IMR-90 (cell line): ENCODE results near the gene LGMN. TPM values are rescaled to one million over a fixed set of nuclear protein-coding genes. Genes with fewer than 3 reads are reported as not detected.

Experiments used
- ATAC-seq: fragments of 200-7000 bp; cut with Tn5 transposase; 2 replicates; pipeline ENCODE4 v1.9.1; 2020; ENCODE audit warnings: low read depth, mild to moderate bottlenecking, moderate library complexity
- BruUV-seq: library from RNA; stranded (reverse); fragments of 400-500 nt; replicated peaks from 2 replicates; lab custom pipeline; 2021; lab: Mats Ljungman, UMichigan
- CTCF ChIA-PET: fragments of 300-600 bp; formaldehyde crosslinking; extraction: SDS; loops from one replicate; lab custom pipeline; 2021; ENCODE audit warnings: antibody characterized with exemption; lab: Yijun Ruan, JAX
- POLR2A ChIA-PET: fragments of 300-600 bp; sonication (Branson Sonifier 250); formaldehyde crosslinking; loops from one replicate; lab custom pipeline; 2022; ENCODE audit warnings: antibody characterized with exemption; ENCODE audit not compliant: unreplicated experiment; lab: Charles Lee
- DNase-seq: peaks from one replicate; pipeline ENCODE4 v3.0.0; 2013
- H2AFZ ChIP-seq: replicated peaks from 2 replicates; pipeline ENCODE3; 2013; ENCODE audit warnings: low read length, mild to moderate bottlenecking; ENCODE audit not compliant: poor library complexity
- H2AK5ac ChIP-seq: 2 replicates; pipeline ENCODE4 v1.6.1; 2013; ENCODE audit warnings: low read depth, low read length, inconsistent platforms
- H2AK9ac ChIP-seq: replicated peaks from 2 replicates; pipeline ENCODE3; 2013; ENCODE audit warnings: mild to moderate bottlenecking, low read depth, low read length, moderate library complexity; ENCODE audit not compliant: poor library complexity
- H2BK120ac ChIP-seq: 2 replicates; pipeline ENCODE4 v1.6.1; 2013; ENCODE audit warnings: low read depth, low read length, inconsistent platforms
- H2BK15ac ChIP-seq: 3 replicates; pipeline ENCODE4 v1.6.1; 2013; ENCODE audit warnings: low read depth, low read length, inconsistent platforms
- H2BK20ac ChIP-seq: 2 replicates; pipeline ENCODE4 v1.6.1; 2013; ENCODE audit warnings: low read depth, mild to moderate bottlenecking, inconsistent platforms, low read length, moderate library complexity
- H2BK5ac ChIP-seq: 2 replicates; pipeline ENCODE4 v1.6.1; 2013; ENCODE audit warnings: mild to moderate bottlenecking, low read depth, low read length, inconsistent platforms; ENCODE audit not compliant: poor library complexity, severe bottlenecking
- H3K14ac ChIP-seq: replicated peaks from 2 replicates; pipeline ENCODE4 v1.6.1; 2013; ENCODE audit warnings: low read depth, low read length, inconsistent platforms
- H3K18ac ChIP-seq: 2 replicates; pipeline ENCODE4 v1.6.1; 2013; ENCODE audit warnings: low read depth, low read length, control low read depth
- H3K23ac ChIP-seq: 2 replicates; pipeline ENCODE4 v1.6.1; 2013; ENCODE audit warnings: low read depth, low read length, inconsistent platforms
- H3K27ac ChIP-seq: 2 replicates; pipeline ENCODE4 v1.5.1; 2013; ENCODE audit warnings: mild to moderate bottlenecking, control low read depth, low read length; ENCODE audit not compliant: insufficient read depth
- H3K27me3 ChIP-seq: 2 replicates; pipeline ENCODE4 v1.6.1; 2013; ENCODE audit warnings: low read length; ENCODE audit not compliant: control insufficient read depth, insufficient read depth
- H3K36me3 ChIP-seq: 2 replicates; pipeline ENCODE4 v1.6.1; 2013; ENCODE audit warnings: low read length, mixed read lengths; ENCODE audit not compliant: control insufficient read depth, insufficient read depth
- H3K4ac ChIP-seq: 2 replicates; pipeline ENCODE4 v1.6.1; 2013; ENCODE audit warnings: low read depth, low read length, inconsistent platforms
- H3K4me1 ChIP-seq: 2 replicates; pipeline ENCODE4 v1.6.1; 2013; ENCODE audit warnings: low read length, mixed read lengths; ENCODE audit not compliant: control insufficient read depth, insufficient read depth
- H3K4me2 ChIP-seq: 2 replicates; pipeline ENCODE4 v1.6.1; 2013; ENCODE audit warnings: low read depth, mild to moderate bottlenecking, control low read depth, low read length, moderate library complexity
- H3K4me3 ChIP-seq: 2 replicates; pipeline ENCODE4 v1.5.1; 2013; ENCODE audit warnings: low read depth, mild to moderate bottlenecking, control low read depth, low read length, moderate library complexity; ENCODE audit not compliant: insufficient read depth
- H3K56ac ChIP-seq: 2 replicates; pipeline ENCODE4 v1.6.1; 2013; ENCODE audit warnings: low read length, inconsistent platforms; ENCODE audit not compliant: insufficient read depth; ENCODE audit errors: extremely low read depth
- H3K79me1 ChIP-seq, 2 experiments: 2 replicates each; pipeline ENCODE4 v1.6.1; 2013; ENCODE audit warnings: low read length in 2 of 2, inconsistent platforms in 1 of 2, low read depth in 1 of 2
- H3K9ac ChIP-seq: 2 replicates; pipeline ENCODE4 v1.6.1; 2013; ENCODE audit warnings: low read depth, low read length, control low read depth
- H3K9me1 ChIP-seq: 2 replicates; pipeline ENCODE4 v1.6.1; 2013; ENCODE audit warnings: low read length, inconsistent platforms; ENCODE audit not compliant: insufficient read depth
- H3K9me3 ChIP-seq: 2 replicates; pipeline ENCODE4 v1.6.1; 2013; ENCODE audit warnings: low read length; ENCODE audit not compliant: control insufficient read depth, insufficient read depth
- H4K20me1 ChIP-seq: 2 replicates; pipeline ENCODE4 v1.6.1; 2013; ENCODE audit warnings: low read length, inconsistent platforms; ENCODE audit not compliant: insufficient read depth
- H4K5ac ChIP-seq: 2 replicates; pipeline ENCODE4 v1.6.1; 2013; ENCODE audit warnings: mild to moderate bottlenecking, low read depth, low read length, control low read depth
- H4K8ac ChIP-seq, 2 experiments: 2 replicates each; pipeline ENCODE4 v1.6.1; 2013; ENCODE audit warnings: low read depth in 2 of 2, low read length in 2 of 2, control low read depth in 1 of 2, inconsistent platforms in 1 of 2
- H4K91ac ChIP-seq: 2 replicates; pipeline ENCODE4 v1.6.1; 2013; ENCODE audit warnings: low read depth, low read length, inconsistent platforms; ENCODE audit not compliant: insufficient read depth
- CHD1 ChIP-seq: IDR thresholded peaks from 2 replicates; pipeline ENCODE4 v1.6.1; 2012; ENCODE audit warnings: low read depth, low read length, improper control_type of control experiment
- CTCF ChIP-seq: conservative IDR thresholded peaks from 2 replicates; pipeline ENCODE4 v1.5.1; 2012; ENCODE audit warnings: mild to moderate bottlenecking, low read depth, low read length, improper control_type of control experiment
- ELK1 ChIP-seq: fragments of 150-350 bp; IDR thresholded peaks from 2 replicates; pipeline ENCODE4 v1.6.1; 2016; ENCODE audit warnings: low read depth, mild to moderate bottlenecking, low read length, moderate library complexity, borderline replicate concordance
- FOS ChIP-seq: fragments of 150-350 bp; IDR thresholded peaks from 2 replicates; pipeline ENCODE4 v1.6.1; 2016; ENCODE audit warnings: low read depth, low read length
- MAFK ChIP-seq: IDR thresholded peaks from 2 replicates; pipeline ENCODE4 v1.6.1; 2012; ENCODE audit warnings: low read depth, low read length, improper control_type of control experiment
- MAZ ChIP-seq: IDR thresholded peaks from 2 replicates; pipeline ENCODE4 v1.6.1; 2012; ENCODE audit warnings: low read depth, mild to moderate bottlenecking, low read length, improper control_type of control experiment, moderate library complexity, borderline replicate concordance
- MXI1 ChIP-seq: IDR thresholded peaks from 2 replicates; pipeline ENCODE4 v1.6.1; 2012; ENCODE audit warnings: low read depth, mild to moderate bottlenecking, low read length, moderate library complexity, borderline replicate concordance
- POLR2A ChIP-seq: IDR thresholded peaks from 2 replicates; pipeline ENCODE4 v1.6.1; 2012; ENCODE audit warnings: mild to moderate bottlenecking, low read depth, low read length
- RAD21 ChIP-seq: IDR thresholded peaks from 2 replicates; pipeline ENCODE4 v1.6.1; 2012; ENCODE audit warnings: low read length, improper control_type of control experiment
- RCOR1 ChIP-seq: IDR thresholded peaks from 2 replicates; pipeline ENCODE4 v1.6.1; 2012; ENCODE audit warnings: mild to moderate bottlenecking, low read length, improper control_type of control experiment; ENCODE audit not compliant: insufficient replicate concordance
- SMC3 ChIP-seq: fragments of 150-350 bp; IDR thresholded peaks from 2 replicates; pipeline ENCODE4 v1.6.1; 2016; ENCODE audit warnings: low read depth, mild to moderate bottlenecking, antibody characterized with exemption, low read length, moderate library complexity
- USF2 ChIP-seq: fragments of 150-350 bp; IDR thresholded peaks from 2 replicates; pipeline ENCODE4 v1.6.1; 2017; ENCODE audit warnings: mild to moderate bottlenecking, antibody characterized with exemption, low read length, low read depth
- WGBS, 2 experiments: methylation state at CpG; one replicate each; pipeline versions ENCODE4 v1.1.5 to v1.1.7; 2013; ENCODE audit warnings: missing lambda C conversion rate in 2 of 2; ENCODE audit not compliant: insufficient read length in 1 of 2; ENCODE audit errors: extremely low coverage in 2 of 2; 5-methylcytosine and 5-hydroxymethylcytosine counted together
- dilution Hi-C: fragments of 300-500 bp; cut with HindIII; formaldehyde crosslinking; loops from one replicate; pipeline ENCODE4 v1.14.3; 2018; ENCODE audit warnings: low sequenced_read_pairs; ENCODE audit not compliant: unreplicated experiment
- in situ Hi-C: fragments of 300-500 bp; cut with MboI; formaldehyde crosslinking; loops from 3 replicates; pipeline ENCODE4 v1.14.3; 2019; ENCODE audit warnings: low sequenced_read_pairs, inconsistent platforms, mixed read lengths
- intact Hi-C: fragments of 100-400 bp; cut with micrococcal nuclease; formaldehyde crosslinking; loops from 2 replicates; pipeline ENCODE4 v1.10.0; 2022
- polyA plus RNA-seq, 3 experiments: library from polyadenylated mRNA; depleted of rRNA; stranded (reverse); fragments of >200 nt; gene quantifications; 2 replicates each; pipeline ENCODE4 v1.2.3, GENCODE V29; 2012; ENCODE audit warnings: low replicate concordance in 1 of 3
- total RNA-seq: library from RNA; depleted of rRNA; stranded (reverse); fragments of >200 nt; gene quantifications from 2 replicates; pipeline ENCODE4 v1.2.3, GENCODE V29; 2012

The LGMN gene
- total and polyA plus RNA-seq, 2 of the 4 experiments (the other 2 are of a cell fraction) = 19.2 to 39.3 TPM

GRCh38 chr14:92680781-92681650, 67.4 kb downstream of the LGMN start:
- Histone ChIP-seq H3K14ac (no peak overlapping the region), H3K36me3 (peaks cover 45% of the 10 kb centered on the region), H2BK120ac (peak overlapping the region; percentile 16), H4K5ac (peak overlapping the region; percentile 50; the same call in 1 of the 2 replicates), H2BK5ac (no peak overlapping the region), H3K9me3 (0 out of 2 replicates have a peak, but pooled peaks cover 2% of the 10 kb centered on the region), H3K4me1 (no peaks in the 10 kb centered on the region), H2AK9ac (peak overlapping the region; percentile 84), H2BK15ac (no peak overlapping the region; the same call in 2 of the 3 replicates), H3K18ac (no peak overlapping the region), H2AK5ac (peak overlapping the region; percentile 67), H3K9me1 (no peaks in the 10 kb centered on the region; the same call in 1 of the 2 replicates), H3K23ac (no peak overlapping the region), H3K27ac (no peak overlapping the region), H3K4me2 (no peak overlapping the region), H3K4me3 (no peak overlapping the region), H4K91ac (peak overlapping the region; percentile 24; the same call in 1 of the 2 replicates), H2AFZ (peak overlapping the region; percentile 80), H3K56ac (no peak overlapping the region), H3K79me1 (peaks cover 0 to 10% of the 10 kb centered on the region in 2 experiments; a peak in 1 of 4 replicates), H3K27me3 (no peaks in the 10 kb centered on the region), H4K8ac (peak overlapping the region in 1 of 2 experiments; percentile 68; a peak in 1 of 4 replicates), H4K20me1 (0 out of 2 replicates have a peak, but pooled peaks cover 4% of the 10 kb centered on the region), H3K4ac (peak overlapping the region; percentile 56; the same call in 1 of the 2 replicates), H2BK20ac (peak overlapping the region; percentile 9; the same call in 1 of the 2 replicates), H3K9ac (peak overlapping the region; percentile 27; the same call in 1 of the 2 replicates)
- ATAC-seq = peak; percentile 95
- BruUV-seq = no TSS peak
- ChIA-PET CTCF (interaction anchor here (0.7 to 1.3 kb wide), 5 partner anchors 9 to 549 kb away, joined by 3 to 4 read pairs (median 3); no protein-coding TSS in a partner anchor), POLR2A (no interaction called here)
- in situ Hi-C loops = loop anchor here (10.0 kb wide), 1 partner anchor 556 kb away; the partner anchor contains the start of genes CPSF2 and NDUFB1
- dilution Hi-C loops = no loop called here
- DNase-seq = peak; percentile 71
- 19% methylated on average over 6 of the region's 13 CpGs; no CpG with 5 or more reads in 1 of the 2 experiments for WGBS, 2 experiments
- intact Hi-C loops = loop anchor here (1.0 to 5.0 kb wide), 5 partner anchors 79 to 546 kb away; partner anchors contain the start of gene RIN3
- TF ChIP-seq POLR2A (0 out of 2 replicates have a peak, but pooled peaks have one; percentile 34), MAFK (no peak), SMC3 (peak; percentile 88), ELK1 (no peak), FOS (no peak), RAD21 (peak; percentile 95), RCOR1 (no peak), MAZ (0 out of 2 replicates have a peak, but pooled peaks have one; percentile 41), USF2 (no peak), CTCF (peak; percentile 91), MXI1 (peak; percentile 74; the same call in 1 of the 2 replicates), CHD1 (no peak)
